HepG2 (cell line): ENCODE results near the gene MICOS13. TPM values are rescaled to one million over a fixed set of nuclear protein-coding genes. Genes with fewer than 3 reads are reported as not detected.
A peak's percentile ranks its signal among the peaks of the same experiment; 100 is the strongest.

Experiments used
- BRCA1 ChIP-seq: sonication (generic); formaldehyde crosslinking; IDR thresholded peaks from 2 replicates; pipeline ENCODE4 v1.4.0; 2020; ENCODE audit warnings: missing genetic modification reagents
- CAMTA2 ChIP-seq: sonication (generic); formaldehyde crosslinking; IDR thresholded peaks from 2 replicates; pipeline ENCODE4 v1.4.0; 2020; ENCODE audit warnings: mild to moderate bottlenecking, missing genetic modification reagents, borderline replicate concordance
- CBX5 ChIP-seq: sonication (generic); formaldehyde crosslinking; IDR thresholded peaks from 2 replicates; pipeline ENCODE4 v1.4.0; 2020; ENCODE audit warnings: missing genetic modification reagents, borderline replicate concordance
- DNMT3B ChIP-seq: conservative IDR thresholded peaks from 2 replicates; pipeline ENCODE4 v1.6.1; 2016; ENCODE audit warnings: missing biosample characterization, control low read depth
- LCORL ChIP-seq, 2 experiments: fragments of 450-650 bp in 1 of 2; sonication (generic) in 1 of 2; formaldehyde crosslinking in 1 of 2; IDR thresholded peaks; 2 replicates each; pipeline versions ENCODE4 v1.5.0 to v1.6.1; 2017 to 2020; ENCODE audit warnings: antibody characterized with exemption in 1 of 2, missing genetic modification reagents in 1 of 2
- MTA3 ChIP-seq: sonication (generic); formaldehyde crosslinking; IDR thresholded peaks from 2 replicates; pipeline ENCODE4 v1.4.0; 2020; ENCODE audit warnings: missing genetic modification reagents
- NCOA2 ChIP-seq: sonication (generic); formaldehyde crosslinking; IDR thresholded peaks from 2 replicates; pipeline ENCODE4 v1.8.0; 2022; ENCODE audit warnings: inconsistent platforms
- PRPF4 ChIP-seq: fragments of 200-400 bp; formaldehyde crosslinking; IDR thresholded peaks from 2 replicates; pipeline ENCODE4 v1.6.1; 2016; ENCODE audit warnings: low read length, low read depth; ENCODE audit not compliant: poor library complexity, severe bottlenecking
- RNF2 ChIP-seq: fragments of 450-650 bp; conservative IDR thresholded peaks from 2 replicates; pipeline ENCODE4 v1.6.1; 2016; ENCODE audit warnings: low read depth
- SOX5 ChIP-seq: IDR thresholded peaks from 2 replicates; pipeline ENCODE4 v1.6.1; 2016; ENCODE audit warnings: borderline replicate concordance
- ZNF781 ChIP-seq: sonication (generic); formaldehyde crosslinking; IDR thresholded peaks from 2 replicates; pipeline ENCODE4 v1.5.1; 2020; ENCODE audit warnings: borderline replicate concordance, mild to moderate bottlenecking, missing genetic modification reagents; ENCODE audit errors: not compliant biosample characterization
- polyA plus RNA-seq, 8 experiments: library from polyadenylated mRNA; depleted of rRNA in 3 of 8; stranded (reverse) in 7 of 8; unstranded in 1 of 8; fragments of >200 nt; fragmentation: Illumina TruSeq in 4 of 8; extraction: Trizol in 4 of 8; gene quantifications; 2 replicates each; pipeline versions ENCODE4 v1.2.1 to v1.2.3, GENCODE V29; 2011 to 2016; ENCODE audit warnings: low read depth in 4 of 8, missing spikeins in 1 of 8, mixed read lengths in 1 of 8; ENCODE audit not compliant: insufficient read depth in 1 of 8
- total RNA-seq, 5 experiments: library from RNA; depleted of rRNA; stranded (reverse); fragments of >200 nt; fragmentation: Illumina TruSeq; extraction: Trizol; gene quantifications; 2 replicates each; pipeline ENCODE4 v1.2.3, GENCODE V29; 2016; ENCODE audit warnings: low read depth in 1 of 5
- TF ChIP-seq, protein P1 (sequence below): sonication (generic); formaldehyde crosslinking; IDR thresholded peaks from 2 replicates; pipeline ENCODE4 v1.4.0; 2020; ENCODE audit warnings: mild to moderate bottlenecking, missing genetic modification reagents
- TF ChIP-seq, protein P2 (sequence below): sonication (generic); formaldehyde crosslinking; IDR thresholded peaks from 2 replicates; pipeline ENCODE4 v1.4.0; 2020; ENCODE audit warnings: missing genetic modification reagents, borderline replicate concordance
- TF ChIP-seq, protein P3 (sequence below): sonication (generic); formaldehyde crosslinking; IDR thresholded peaks from 2 replicates; pipeline ENCODE4 v1.9.0; 2021; ENCODE audit warnings: mild to moderate bottlenecking, missing genetic modification reagents

The MICOS13 gene
- total and polyA plus RNA-seq, 2 of the 13 experiments (the other 11 are each of a cell fraction or from before 2014, with no cell fraction given): 28.8 to 35.4 TPM

DNA sequence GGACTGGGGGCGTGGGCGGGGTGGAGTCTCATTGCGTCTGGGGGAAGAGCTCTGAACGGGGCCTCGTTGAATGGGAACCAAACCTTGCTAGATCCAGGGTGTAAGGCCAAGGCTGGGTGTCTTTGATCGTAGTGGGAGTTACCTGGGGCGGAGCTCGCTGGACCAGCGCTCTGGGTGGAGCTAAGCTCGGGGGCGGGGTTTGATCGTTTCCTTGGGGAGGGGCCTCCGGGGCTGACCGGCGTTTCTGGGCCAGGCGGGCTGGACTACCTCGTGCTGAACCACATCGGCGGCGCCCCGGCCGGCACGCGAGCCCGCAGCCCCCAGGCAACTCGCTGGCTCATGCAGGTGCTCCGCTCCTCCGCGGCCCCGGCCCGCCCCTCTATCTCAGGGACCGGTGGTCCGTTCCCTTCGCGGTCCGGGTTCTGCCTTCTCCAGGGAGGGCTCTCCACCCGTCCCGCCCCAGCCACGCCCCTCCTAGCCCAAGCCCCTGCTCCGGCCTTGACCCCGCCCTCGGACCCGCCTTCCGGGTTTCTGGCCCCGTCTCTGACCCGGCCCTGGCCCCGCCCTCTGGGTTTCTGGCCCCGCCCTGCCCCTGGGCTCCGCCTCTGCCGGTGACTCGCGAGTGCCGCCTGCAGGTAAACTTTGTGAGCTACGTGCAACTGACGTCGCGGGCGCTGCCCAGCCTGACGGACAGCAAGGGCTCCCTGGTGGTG, 6.5 kb upstream of the MICOS13 start (continued):
- TF ChIP-seq RNF2 (no peak), DNMT3B (CRISPR knock-in tag) (no peak), ZNF781 (CRISPR knock-in tag) (peak; percentile 64), LCORL (IDR thresholded peaks at IDR 0.05) (no peak), LCORL (CRISPR knock-in tag; IDR thresholded peaks at IDR 0.05) (peak; percentile 59), PRPF4 (no peak), SOX5 (CRISPR knock-in tag) (no peak), CBX5 (CRISPR knock-in tag) (no peak), CAMTA2 (CRISPR knock-in tag) (no peak), BRCA1 (CRISPR knock-in tag) (no peak), MTA3 (no peak), NCOA2 (no peak)
- TF ChIP-seq, protein P1, sequence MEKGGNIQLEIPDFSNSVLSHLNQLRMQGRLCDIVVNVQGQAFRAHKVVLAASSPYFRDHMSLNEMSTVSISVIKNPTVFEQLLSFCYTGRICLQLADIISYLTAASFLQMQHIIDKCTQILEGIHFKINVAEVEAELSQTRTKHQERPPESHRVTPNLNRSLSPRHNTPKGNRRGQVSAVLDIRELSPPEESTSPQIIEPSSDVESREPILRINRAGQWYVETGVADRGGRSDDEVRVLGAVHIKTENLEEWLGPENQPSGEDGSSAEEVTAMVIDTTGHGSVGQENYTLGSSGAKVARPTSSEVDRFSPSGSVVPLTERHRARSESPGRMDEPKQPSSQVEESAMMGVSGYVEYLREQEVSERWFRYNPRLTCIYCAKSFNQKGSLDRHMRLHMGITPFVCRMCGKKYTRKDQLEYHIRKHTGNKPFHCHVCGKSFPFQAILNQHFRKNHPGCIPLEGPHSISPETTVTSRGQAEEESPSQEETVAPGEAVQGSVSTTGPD: no peak
- TF ChIP-seq, protein P2, sequence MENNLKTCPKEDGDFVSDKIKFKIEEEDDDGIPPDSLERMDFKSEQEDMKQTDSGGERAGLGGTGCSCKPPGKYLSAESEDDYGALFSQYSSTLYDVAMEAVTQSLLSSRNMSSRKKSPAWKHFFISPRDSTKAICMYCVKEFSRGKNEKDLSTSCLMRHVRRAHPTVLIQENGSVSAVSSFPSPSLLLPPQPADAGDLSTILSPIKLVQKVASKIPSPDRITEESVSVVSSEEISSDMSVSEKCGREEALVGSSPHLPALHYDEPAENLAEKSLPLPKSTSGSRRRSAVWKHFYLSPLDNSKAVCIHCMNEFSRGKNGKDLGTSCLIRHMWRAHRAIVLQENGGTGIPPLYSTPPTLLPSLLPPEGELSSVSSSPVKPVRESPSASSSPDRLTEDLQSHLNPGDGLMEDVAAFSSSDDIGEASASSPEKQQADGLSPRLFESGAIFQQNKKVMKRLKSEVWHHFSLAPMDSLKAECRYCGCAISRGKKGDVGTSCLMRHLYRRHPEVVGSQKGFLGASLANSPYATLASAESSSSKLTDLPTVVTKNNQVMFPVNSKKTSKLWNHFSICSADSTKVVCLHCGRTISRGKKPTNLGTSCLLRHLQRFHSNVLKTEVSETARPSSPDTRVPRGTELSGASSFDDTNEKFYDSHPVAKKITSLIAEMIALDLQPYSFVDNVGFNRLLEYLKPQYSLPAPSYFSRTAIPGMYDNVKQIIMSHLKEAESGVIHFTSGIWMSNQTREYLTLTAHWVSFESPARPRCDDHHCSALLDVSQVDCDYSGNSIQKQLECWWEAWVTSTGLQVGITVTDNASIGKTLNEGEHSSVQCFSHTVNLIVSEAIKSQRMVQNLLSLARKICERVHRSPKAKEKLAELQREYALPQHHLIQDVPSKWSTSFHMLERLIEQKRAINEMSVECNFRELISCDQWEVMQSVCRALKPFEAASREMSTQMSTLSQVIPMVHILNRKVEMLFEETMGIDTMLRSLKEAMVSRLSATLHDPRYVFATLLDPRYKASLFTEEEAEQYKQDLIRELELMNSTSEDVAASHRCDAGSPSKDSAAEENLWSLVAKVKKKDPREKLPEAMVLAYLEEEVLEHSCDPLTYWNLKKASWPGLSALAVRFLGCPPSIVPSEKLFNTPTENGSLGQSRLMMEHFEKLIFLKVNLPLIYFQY (CRISPR knock-in tag): peak; percentile 83; the same call in 1 of the 2 replicates
- TF ChIP-seq, protein P3, sequence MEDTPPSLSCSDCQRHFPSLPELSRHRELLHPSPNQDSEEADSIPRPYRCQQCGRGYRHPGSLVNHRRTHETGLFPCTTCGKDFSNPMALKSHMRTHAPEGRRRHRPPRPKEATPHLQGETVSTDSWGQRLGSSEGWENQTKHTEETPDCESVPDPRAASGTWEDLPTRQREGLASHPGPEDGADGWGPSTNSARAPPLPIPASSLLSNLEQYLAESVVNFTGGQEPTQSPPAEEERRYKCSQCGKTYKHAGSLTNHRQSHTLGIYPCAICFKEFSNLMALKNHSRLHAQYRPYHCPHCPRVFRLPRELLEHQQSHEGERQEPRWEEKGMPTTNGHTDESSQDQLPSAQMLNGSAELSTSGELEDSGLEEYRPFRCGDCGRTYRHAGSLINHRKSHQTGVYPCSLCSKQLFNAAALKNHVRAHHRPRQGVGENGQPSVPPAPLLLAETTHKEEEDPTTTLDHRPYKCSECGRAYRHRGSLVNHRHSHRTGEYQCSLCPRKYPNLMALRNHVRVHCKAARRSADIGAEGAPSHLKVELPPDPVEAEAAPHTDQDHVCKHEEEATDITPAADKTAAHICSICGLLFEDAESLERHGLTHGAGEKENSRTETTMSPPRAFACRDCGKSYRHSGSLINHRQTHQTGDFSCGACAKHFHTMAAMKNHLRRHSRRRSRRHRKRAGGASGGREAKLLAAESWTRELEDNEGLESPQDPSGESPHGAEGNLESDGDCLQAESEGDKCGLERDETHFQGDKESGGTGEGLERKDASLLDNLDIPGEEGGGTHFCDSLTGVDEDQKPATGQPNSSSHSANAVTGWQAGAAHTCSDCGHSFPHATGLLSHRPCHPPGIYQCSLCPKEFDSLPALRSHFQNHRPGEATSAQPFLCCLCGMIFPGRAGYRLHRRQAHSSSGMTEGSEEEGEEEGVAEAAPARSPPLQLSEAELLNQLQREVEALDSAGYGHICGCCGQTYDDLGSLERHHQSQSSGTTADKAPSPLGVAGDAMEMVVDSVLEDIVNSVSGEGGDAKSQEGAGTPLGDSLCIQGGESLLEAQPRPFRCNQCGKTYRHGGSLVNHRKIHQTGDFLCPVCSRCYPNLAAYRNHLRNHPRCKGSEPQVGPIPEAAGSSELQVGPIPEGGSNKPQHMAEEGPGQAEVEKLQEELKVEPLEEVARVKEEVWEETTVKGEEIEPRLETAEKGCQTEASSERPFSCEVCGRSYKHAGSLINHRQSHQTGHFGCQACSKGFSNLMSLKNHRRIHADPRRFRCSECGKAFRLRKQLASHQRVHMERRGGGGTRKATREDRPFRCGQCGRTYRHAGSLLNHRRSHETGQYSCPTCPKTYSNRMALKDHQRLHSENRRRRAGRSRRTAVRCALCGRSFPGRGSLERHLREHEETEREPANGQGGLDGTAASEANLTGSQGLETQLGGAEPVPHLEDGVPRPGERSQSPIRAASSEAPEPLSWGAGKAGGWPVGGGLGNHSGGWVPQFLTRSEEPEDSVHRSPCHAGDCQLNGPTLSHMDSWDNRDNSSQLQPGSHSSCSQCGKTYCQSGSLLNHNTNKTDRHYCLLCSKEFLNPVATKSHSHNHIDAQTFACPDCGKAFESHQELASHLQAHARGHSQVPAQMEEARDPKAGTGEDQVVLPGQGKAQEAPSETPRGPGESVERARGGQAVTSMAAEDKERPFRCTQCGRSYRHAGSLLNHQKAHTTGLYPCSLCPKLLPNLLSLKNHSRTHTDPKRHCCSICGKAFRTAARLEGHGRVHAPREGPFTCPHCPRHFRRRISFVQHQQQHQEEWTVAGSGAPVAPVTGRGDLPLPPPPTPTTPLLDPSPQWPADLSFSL (CRISPR knock-in tag): no peak
